Muscle of leg (tissue), 11 donors: Measurements from ENCODE around the gene FREY1. TPM values are rescaled to one million over a fixed set of nuclear protein-coding genes. Genes with fewer than 3 reads are reported as not detected.

Experiments
- DNase-seq: peaks from one replicate; pipeline ENCODE4 v3.0.0; 2013
- H3K27ac ChIP-seq: one replicate; pipeline ENCODE4 v1.5.1; 2013; ENCODE audit warnings: mild to moderate bottlenecking, low read length, control low read depth
- H3K27me3 ChIP-seq: one replicate; pipeline ENCODE4 v1.6.1; 2013; ENCODE audit warnings: low read length; ENCODE audit not compliant: control insufficient read depth, insufficient read depth
- H3K36me3 ChIP-seq: one replicate; pipeline ENCODE4 v1.6.1; 2013; ENCODE audit warnings: low read length; ENCODE audit not compliant: control insufficient read depth, insufficient read depth
- H3K4me1 ChIP-seq: one replicate; pipeline ENCODE4 v1.6.1; 2013; ENCODE audit warnings: low read length; ENCODE audit not compliant: control insufficient read depth, insufficient read depth
- H3K4me3 ChIP-seq: one replicate; pipeline ENCODE4 v1.5.1; 2013; ENCODE audit warnings: low read length, control low read depth
- H3K9me3 ChIP-seq: replicated peaks from 2 replicates; pipeline ENCODE4 v1.6.1; 2013; ENCODE audit warnings: low read depth, low read length; ENCODE audit not compliant: control insufficient read depth
- WGBS: methylation state at CpG from one replicate; pipeline ENCODE4 v1.1.5; 2013; ENCODE audit warnings: missing lambda C conversion rate; ENCODE audit not compliant: insufficient coverage; 5-methylcytosine and 5-hydroxymethylcytosine counted together
- polyA plus RNA-seq, 8 donors: library from polyadenylated mRNA; unstranded; fragments of 120-200 nt; gene quantifications; one replicate each; pipeline versions ENCODE4 v1.2.1 to v1.2.3, GENCODE V29; 2013; ENCODE audit warnings: inconsistent platforms in 1 of 8, low replicate concordance in 1 of 8; ENCODE audit not compliant: insufficient read length in 8 of 8, insufficient read depth in 1 of 8
- total RNA-seq: library from RNA; stranded (reverse); fragments of 120-200 nt; gene quantifications from one replicate; pipeline ENCODE4 v1.2.4, GENCODE V29; 2013

The FREY1 gene
- total and polyA plus RNA-seq, 9 donors, result 0.21 to 0.46 (median 0.27) TPM; not detected in 4

- H3K27me3 ChIP-seq, result peaks cover 23% of the 10 kb centered on the region
Measured at GRCh38 chr11:45884596-45885185, 22.4 kb downstream of the FREY1 start.

GRCh38 chr11:45881708-45882368 lies 25.2 kb downstream of the FREY1 start:
- Histone ChIP-seq H3K27ac (no peak overlapping the region), H3K36me3 (peaks cover 53% of the 10 kb centered on the region), H3K4me3 (no peak overlapping the region), H3K4me1 (peaks cover 18% of the 10 kb centered on the region), H3K27me3 (peaks cover 17% of the 10 kb centered on the region), H3K9me3 (no peaks in the 10 kb centered on the region)
- DNase-seq, result no peak
- WGBS, result 77% methylated on average over 4 of the region's 6 CpGs

More at GRCh38 chr11:45884596-45885185, 22.4 kb downstream of the FREY1 start:
- Histone ChIP-seq H3K4me1 (peaks cover 18% of the 10 kb centered on the region), H3K27ac (no peak overlapping the region), H3K9me3 (no peaks in the 10 kb centered on the region), H3K4me3 (no peak overlapping the region), H3K36me3 (peaks cover 35% of the 10 kb centered on the region)
- DNase-seq, result no peak
- 94% methylated on average over 9 of the region's 10 CpGs for WGBS

- no peaks in the 10 kb centered on the region for H3K9me3 ChIP-seq
- no peak overlapping the region for H3K4me3 ChIP-seq
- DNase-seq, result no peak
- 75% methylated on average over 13 of the region's 15 CpGs for WGBS
- no peak overlapping the region for H3K27ac ChIP-seq
- H3K36me3 ChIP-seq, result peaks cover 57% of the 10 kb centered on the region
- peaks cover 15% of the 10 kb centered on the region for H3K4me1 ChIP-seq
- peaks cover 8% of the 10 kb centered on the region for H3K27me3 ChIP-seq
Measured at GRCh38 chr11:45880772-45881570, 26.1 kb downstream of the FREY1 start.

GRCh38 chr11:45879803-45880686 lies 27.0 kb downstream of the FREY1 start:
- Histone ChIP-seq H3K9me3 (no peaks in the 10 kb centered on the region), H3K4me3 (no peak overlapping the region), H3K4me1 (peaks cover 9% of the 10 kb centered on the region), H3K36me3 (peaks cover 66% of the 10 kb centered on the region), H3K27ac (no peak overlapping the region), H3K27me3 (peaks cover 2% of the 10 kb centered on the region)
- DNase-seq, result no peak
- 81% methylated on average over 5 of the region's 7 CpGs for WGBS

DNA sequence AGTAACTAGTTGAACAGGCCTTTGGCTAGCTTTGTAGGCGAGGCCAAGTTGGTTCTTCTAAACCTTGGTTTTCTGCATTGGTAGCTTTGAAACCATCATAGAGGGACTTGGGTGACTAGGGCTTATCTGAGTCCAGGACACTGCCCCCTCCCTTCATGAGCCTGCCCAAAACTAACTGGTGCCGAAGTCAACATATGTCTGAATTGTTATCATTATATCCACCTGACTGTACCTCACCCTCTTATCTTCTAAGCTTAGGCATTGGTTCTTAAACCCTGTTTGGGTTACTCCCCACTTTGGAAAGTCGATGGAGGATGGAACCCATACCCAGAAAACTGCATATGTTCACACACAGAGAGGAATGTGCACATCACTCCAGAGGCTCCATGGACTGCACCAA lies 29.2 kb downstream of the FREY1 start:
- H3K4me1 ChIP-seq, result peaks cover 6% of the 10 kb centered on the region
- WGBS, result 100% methylated on average over 3 of the region's 3 CpGs
- H3K9me3 ChIP-seq, result no peaks in the 10 kb centered on the region
- H3K27ac ChIP-seq, result no peak overlapping the region
- H3K27me3 ChIP-seq, result no peaks in the 10 kb centered on the region
- DNase-seq, result no peak
- peaks cover 81% of the 10 kb centered on the region for H3K36me3 ChIP-seq
- no peak overlapping the region for H3K4me3 ChIP-seq

DNA sequence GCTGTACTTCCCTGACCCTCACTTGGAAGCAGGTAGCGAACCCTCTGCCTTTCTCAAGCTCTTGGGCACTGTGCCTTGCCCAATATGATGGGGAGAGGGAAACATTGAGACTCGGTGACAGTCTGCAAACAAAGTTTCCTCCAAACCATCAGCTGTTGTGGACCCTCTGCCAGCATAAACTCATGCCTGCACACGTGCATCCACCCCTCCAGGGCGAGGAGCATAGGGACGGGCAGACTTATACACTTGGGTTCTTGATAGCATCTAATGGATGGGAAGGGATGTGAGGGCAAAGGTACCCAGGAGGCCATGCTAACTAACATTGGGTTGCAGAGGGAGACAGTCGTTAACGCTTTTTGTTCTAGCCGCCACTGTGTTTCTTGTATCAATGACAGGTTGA lies 29.9 kb downstream of the FREY1 start:
- Histone ChIP-seq H3K36me3 (peaks cover 79% of the 10 kb centered on the region), H3K27ac (no peak overlapping the region), H3K4me1 (peaks cover 6% of the 10 kb centered on the region), H3K9me3 (no peaks in the 10 kb centered on the region), H3K4me3 (no peak overlapping the region), H3K27me3 (no peaks in the 10 kb centered on the region)
- DNase-seq, result no peak
- WGBS, result 100% methylated on average over 4 of the region's 8 CpGs

DNA sequence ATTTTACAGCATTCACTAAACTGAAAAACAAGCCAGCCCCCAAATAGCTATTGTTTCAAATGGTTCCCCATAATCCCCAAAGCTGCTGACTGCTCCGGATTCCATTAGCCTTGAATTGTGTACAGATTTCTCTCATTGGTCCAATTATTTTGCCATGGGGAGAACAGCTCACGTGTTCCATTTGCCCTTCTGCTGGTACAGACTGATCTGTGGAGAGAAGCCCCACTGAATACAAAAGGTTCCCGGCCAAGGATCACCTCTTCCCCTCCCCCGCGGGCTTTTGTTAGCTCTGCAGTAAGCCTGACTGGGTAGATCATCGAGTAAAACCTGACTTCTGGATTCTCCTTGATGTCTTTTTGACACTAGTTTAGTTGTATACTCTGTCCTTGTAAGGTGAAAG lies 30.7 kb downstream of the FREY1 start:
- no peak overlapping the region for H3K27ac ChIP-seq
- 80% methylated on average over 1 of the region's 6 CpGs for WGBS

GRCh38 chr11:45872651-45873356 lies 34.3 kb downstream of the FREY1 start:
- DNase-seq, result peak; percentile 59
- Histone ChIP-seq H3K36me3 (peaks cover 89% of the 10 kb centered on the region), H3K4me3 (no peak overlapping the region), H3K27ac (no peak overlapping the region), H3K9me3 (no peaks in the 10 kb centered on the region), H3K4me1 (no peaks in the 10 kb centered on the region), H3K27me3 (no peaks in the 10 kb centered on the region)
- 49% methylated on average over 2 of the region's 9 CpGs for WGBS

More for the DNA sequence above, 30.7 kb downstream of the FREY1 start:
- no peak for DNase-seq
- Histone ChIP-seq H3K36me3 (peaks cover 79% of the 10 kb centered on the region), H3K27me3 (no peaks in the 10 kb centered on the region), H3K4me3 (no peak overlapping the region), H3K9me3 (no peaks in the 10 kb centered on the region), H3K4me1 (peaks cover 6% of the 10 kb centered on the region)

- H3K9me3 ChIP-seq, result no peaks in the 10 kb centered on the region
- H3K4me3 ChIP-seq, result no peak overlapping the region
- WGBS, result 93% methylated on average over 1 of the region's 2 CpGs
- peaks cover 86% of the 10 kb centered on the region for H3K36me3 ChIP-seq
- no peak for DNase-seq
- H3K27ac ChIP-seq, result no peak overlapping the region
- no peaks in the 10 kb centered on the region for H3K4me1 ChIP-seq
- H3K27me3 ChIP-seq, result no peaks in the 10 kb centered on the region
Measured at GRCh38 chr11:45871638-45872037, 35.4 kb downstream of the FREY1 start.
